Stomach (tissue), 4 donors: Measurements from ENCODE around the gene POLH.
A peak's percentile ranks its signal among the peaks of the same experiment; 100 is the strongest.

Experiments used
- POLR2A ChIP-seq, 4 donors: fragments of 450-650 bp; IDR thresholded peaks; one replicate each; pipeline ENCODE4 v1.6.1; 2016; ENCODE audit warnings: antibody characterized with exemption in 4 of 4, control low read depth in 2 of 4, mild to moderate bottlenecking in 1 of 4, moderate library complexity in 1 of 4
- POLR2AphosphoS5 ChIP-seq, 3 donors: sonication (generic); formaldehyde crosslinking; IDR thresholded peaks; one replicate each; pipeline ENCODE4 v1.6.1; 2016; ENCODE audit warnings: antibody characterized with exemption in 3 of 3
- TF ChIP-seq, protein P1 (sequence below), 7 experiments: fragments of 450-650 bp in 4 of 7; fragments of 200-600 bp in 3 of 7; sonication (generic) in 3 of 7; IDR thresholded peaks; one replicate each; pipeline ENCODE4 v1.5.1; 2016 to 2019; ENCODE audit warnings: antibody characterized with exemption in 7 of 7, control low read depth in 2 of 7, mild to moderate bottlenecking in 1 of 7

DNA sequence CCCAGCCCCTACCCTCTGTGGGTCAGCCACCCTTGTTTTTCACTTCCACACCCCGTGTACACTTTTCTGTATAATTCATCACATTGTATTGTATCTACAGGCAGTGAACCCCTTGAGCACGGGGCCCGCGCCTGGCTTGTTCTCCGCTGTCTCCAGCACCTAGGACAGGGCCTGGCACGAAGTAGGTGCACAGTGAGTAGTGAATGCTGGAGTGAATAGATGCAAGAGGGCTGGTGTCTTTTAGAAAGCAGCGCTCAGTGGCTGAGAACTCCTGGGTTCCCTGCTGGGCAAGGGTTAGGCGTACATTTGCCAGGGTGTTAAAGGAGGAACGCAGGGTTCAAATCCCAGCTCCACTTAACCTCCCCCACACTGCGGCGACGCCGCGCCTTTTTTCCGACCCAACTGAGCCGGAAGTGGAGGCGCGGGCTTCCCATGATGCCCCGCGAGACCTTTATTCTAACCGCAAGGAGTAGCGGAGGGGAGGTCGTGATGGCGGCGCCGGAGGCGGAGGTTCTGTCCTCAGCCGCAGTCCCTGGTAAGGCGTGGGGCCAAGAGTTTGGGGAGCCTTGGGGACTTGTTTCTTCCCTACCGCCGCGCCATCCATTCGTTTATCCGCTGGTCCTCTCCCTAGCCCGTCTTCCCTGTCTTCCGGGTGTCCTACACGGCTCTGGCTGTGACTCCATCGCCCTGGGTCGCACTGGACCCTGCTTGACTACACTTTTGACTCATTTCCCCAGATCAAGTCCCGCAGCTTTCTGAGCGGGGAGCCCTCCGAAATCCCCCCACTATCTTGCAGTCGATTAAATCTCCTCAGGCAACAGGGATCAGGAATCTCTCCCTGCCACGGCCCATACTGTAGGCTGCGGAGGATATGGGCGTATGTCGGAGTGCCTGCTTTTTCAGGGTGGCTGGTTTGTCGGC lies 59.7 kb downstream of the POLH start, which contains the start of gene MAD2L1BP:
- TF ChIP-seq POLR2A (IDR thresholded peaks at IDR 0.05) (peak in 1 of 4 donors; percentile 54), POLR2AphosphoS5 (IDR thresholded peaks at IDR 0.05) (peak; percentile 86 to 97 (median 94))
- TF ChIP-seq, protein P1, sequence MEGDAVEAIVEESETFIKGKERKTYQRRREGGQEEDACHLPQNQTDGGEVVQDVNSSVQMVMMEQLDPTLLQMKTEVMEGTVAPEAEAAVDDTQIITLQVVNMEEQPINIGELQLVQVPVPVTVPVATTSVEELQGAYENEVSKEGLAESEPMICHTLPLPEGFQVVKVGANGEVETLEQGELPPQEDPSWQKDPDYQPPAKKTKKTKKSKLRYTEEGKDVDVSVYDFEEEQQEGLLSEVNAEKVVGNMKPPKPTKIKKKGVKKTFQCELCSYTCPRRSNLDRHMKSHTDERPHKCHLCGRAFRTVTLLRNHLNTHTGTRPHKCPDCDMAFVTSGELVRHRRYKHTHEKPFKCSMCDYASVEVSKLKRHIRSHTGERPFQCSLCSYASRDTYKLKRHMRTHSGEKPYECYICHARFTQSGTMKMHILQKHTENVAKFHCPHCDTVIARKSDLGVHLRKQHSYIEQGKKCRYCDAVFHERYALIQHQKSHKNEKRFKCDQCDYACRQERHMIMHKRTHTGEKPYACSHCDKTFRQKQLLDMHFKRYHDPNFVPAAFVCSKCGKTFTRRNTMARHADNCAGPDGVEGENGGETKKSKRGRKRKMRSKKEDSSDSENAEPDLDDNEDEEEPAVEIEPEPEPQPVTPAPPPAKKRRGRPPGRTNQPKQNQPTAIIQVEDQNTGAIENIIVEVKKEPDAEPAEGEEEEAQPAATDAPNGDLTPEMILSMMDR (IDR thresholded peaks at IDR 0.05), result no peak
